ENCODE data around the gene MRTFA.

DNA sequence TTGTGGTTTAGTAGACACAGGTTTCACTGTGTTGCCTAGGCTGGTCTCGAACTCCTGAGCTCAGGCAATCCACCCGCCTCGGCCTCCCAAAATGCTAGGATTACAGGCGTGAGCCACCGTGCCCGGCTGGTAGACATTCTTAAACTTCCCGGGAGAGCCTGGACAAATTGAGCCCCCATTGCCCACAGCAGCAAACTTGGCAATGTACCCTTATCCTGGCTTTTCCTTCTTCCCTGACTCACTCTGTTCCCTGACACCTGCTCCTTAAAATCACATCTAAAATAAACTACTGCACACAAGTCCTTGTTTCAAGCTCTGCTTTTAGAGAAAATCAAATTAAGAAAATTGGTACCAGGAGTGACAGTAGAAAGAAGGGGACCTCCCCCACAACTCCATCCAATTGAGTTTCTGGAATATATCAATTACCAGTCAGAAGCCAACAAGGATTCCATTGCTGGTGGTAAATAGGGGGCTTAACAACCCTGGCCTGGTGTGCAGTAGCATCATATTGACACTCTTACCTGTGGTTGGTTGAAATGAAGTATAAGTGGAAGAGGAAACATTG, 35.4 kb upstream of the MRTFA start:
- TF ChIP-seq POLR2AphosphoS5 (IDR thresholded peaks at IDR 0.05; ENCODE audit: low read depth, low read length) (no peak), POLR2A (IDR thresholded peaks at IDR 0.05; ENCODE audit: low read depth, low read length) (no peak), TAF1 (IDR thresholded peaks at IDR 0.05; ENCODE audit: low read depth, low read length) (no peak), SPI1 (IDR thresholded peaks at IDR 0.05; ENCODE audit: low read depth, low read length) (no peak)
